K562 (cell line): ENCODE results near the gene TTC28. TPM values are rescaled to one million over a fixed set of nuclear protein-coding genes. Genes with fewer than 3 reads are reported as not detected.

Experiments used
- ETV1 ChIP-seq: fragments of 450-650 bp; conservative IDR thresholded peaks from 2 replicates; pipeline ENCODE4 v1.6.1; 2016; ENCODE audit warnings: missing genetic modification characterization, control low read depth, low read depth, missing compliant biosample characterization
- FOXJ2 ChIP-seq: fragments of 200-800 bp; sonication (Bioruptor generic); IDR thresholded peaks from 2 replicates; pipeline ENCODE4 v1.6.1; 2016; ENCODE audit warnings: missing genetic modification characterization, missing compliant biosample characterization
- GTF2F1 ChIP-seq: IDR thresholded peaks from 2 replicates; pipeline ENCODE4 v1.6.1; 2011; ENCODE audit warnings: low read depth, low read length, improper control_type of control experiment
- KLF6 ChIP-seq: fragments of 250-450 bp; sonication (Bioruptor Pico); IDR thresholded peaks from 2 replicates; pipeline ENCODE4 v1.4.0; 2020; ENCODE audit warnings: mild to moderate bottlenecking, moderate library complexity, borderline replicate concordance
- MAZ ChIP-seq, 2 experiments: fragments of 450-650 bp in 1 of 2; sonication (generic) in 1 of 2; formaldehyde crosslinking; IDR thresholded peaks in 1 of 2; conservative IDR thresholded peaks in 1 of 2; 2 replicates each; pipeline versions ENCODE4 v1.4.0 to v1.5.0; 2020; ENCODE audit warnings: mild to moderate bottlenecking in 1 of 2, missing genetic modification reagents in 1 of 2
- XRCC3 ChIP-seq: fragments of 450-650 bp; IDR thresholded peaks from 2 replicates; pipeline ENCODE4 v1.6.1; 2017; ENCODE audit warnings: mild to moderate bottlenecking, moderate library complexity
- ZNF282 ChIP-seq: sonication (generic); formaldehyde crosslinking; IDR thresholded peaks from 2 replicates; pipeline ENCODE4 v1.8.1; 2023; ENCODE audit warnings: missing genetic modification reagents
- ZNF444 ChIP-seq: fragments of 250-450 bp; sonication (Bioruptor Pico); IDR thresholded peaks from 2 replicates; pipeline ENCODE4 v1.4.0; 2020; ENCODE audit warnings: mild to moderate bottlenecking, moderate library complexity
- ZNF785 ChIP-seq: fragments of 250-450 bp; sonication (Bioruptor Pico); IDR thresholded peaks from 2 replicates; pipeline ENCODE4 v1.4.0; 2020; ENCODE audit warnings: mild to moderate bottlenecking
- polyA plus RNA-seq, 8 experiments: library from polyadenylated mRNA; depleted of rRNA in 4 of 8; stranded (reverse) in 5 of 8; unstranded in 3 of 8; fragments of >200 nt; fragmentation: Nextera tagmentation in 2 of 8; fragmentation: Illumina TruSeq in 1 of 8; extraction: Ambion mirVana in 2 of 8; extraction: Trizol in 1 of 8; gene quantifications; 2 replicates each; pipeline versions ENCODE4 v1.2.1 to v1.2.3, GENCODE V29; 2011 to 2014; ENCODE audit warnings: inconsistent platforms in 1 of 8, missing spikeins in 1 of 8
- total RNA-seq, 7 experiments: library from RNA; depleted of rRNA in 6 of 7; stranded (reverse); fragments of >200 nt in 6 of 7; fragmentation: Illumina TruSeq in 2 of 7; extraction: Trizol in 2 of 7; gene quantifications; 2 replicates each; pipeline versions ENCODE4 v1.2.1 to v1.2.3, GENCODE V29; 2011 to 2021; ENCODE audit warnings: low replicate concordance in 1 of 7
- TF ChIP-seq, protein P1 (sequence below), 2 experiments: fragments of 450-650 bp; IDR thresholded peaks; 2 replicates each; pipeline ENCODE4 v1.6.1; 2016
- TF ChIP-seq, protein P2 (sequence below), 2 experiments: fragments of 250-450 bp in 1 of 2; fragments of 450-650 bp in 1 of 2; sonication (Bioruptor Pico) in 1 of 2; IDR thresholded peaks; 2 replicates each; pipeline versions ENCODE4 v1.6.1 to v1.8.0; 2016 to 2021; ENCODE audit warnings: mild to moderate bottlenecking in 2 of 2, moderate library complexity in 2 of 2, missing compliant biosample characterization in 1 of 2, missing genetic modification characterization in 1 of 2

Gene TTC28
- total and polyA plus RNA-seq, 9 of the 15 experiments (the other 6 are each of a cell fraction or from before 2014, with no cell fraction given), result 0.22 to 10.7 (median 3.1) TPM

DNA sequence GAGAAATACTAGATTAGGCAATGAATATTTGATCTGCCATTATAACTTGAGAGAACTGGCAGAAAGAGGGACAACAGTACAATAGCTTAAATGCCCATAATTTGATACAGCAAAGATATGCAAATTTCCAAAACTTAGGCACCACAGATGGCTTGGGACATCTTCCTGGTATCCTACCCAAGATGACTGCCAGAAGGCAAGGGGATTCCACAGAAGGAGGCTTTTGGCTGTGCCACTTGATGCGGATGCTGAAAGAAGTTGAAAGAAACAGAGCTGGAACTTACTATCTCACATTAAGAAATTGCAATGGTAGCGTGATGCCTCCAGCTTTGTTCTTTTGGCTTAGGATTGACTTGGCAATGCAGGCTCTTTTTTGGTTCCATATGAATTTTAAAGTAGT lies 216.7 kb downstream of the TTC28 start (continued):
- TF ChIP-seq, protein P1, sequence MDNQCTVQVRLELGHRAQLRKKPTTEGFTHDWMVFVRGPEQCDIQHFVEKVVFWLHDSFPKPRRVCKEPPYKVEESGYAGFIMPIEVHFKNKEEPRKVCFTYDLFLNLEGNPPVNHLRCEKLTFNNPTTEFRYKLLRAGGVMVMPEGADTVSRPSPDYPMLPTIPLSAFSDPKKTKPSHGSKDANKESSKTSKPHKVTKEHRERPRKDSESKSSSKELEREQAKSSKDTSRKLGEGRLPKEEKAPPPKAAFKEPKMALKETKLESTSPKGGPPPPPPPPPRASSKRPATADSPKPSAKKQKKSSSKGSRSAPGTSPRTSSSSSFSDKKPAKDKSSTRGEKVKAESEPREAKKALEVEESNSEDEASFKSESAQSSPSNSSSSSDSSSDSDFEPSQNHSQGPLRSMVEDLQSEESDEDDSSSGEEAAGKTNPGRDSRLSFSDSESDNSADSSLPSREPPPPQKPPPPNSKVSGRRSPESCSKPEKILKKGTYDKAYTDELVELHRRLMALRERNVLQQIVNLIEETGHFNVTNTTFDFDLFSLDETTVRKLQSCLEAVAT (IDR thresholded peaks at IDR 0.05), result no peak
- no peak for TF ChIP-seq FOXJ2 (tag)
- TF ChIP-seq KLF6 (CRISPR knock-in tag), result no peak
- no peak for TF ChIP-seq ETV1 (tag)
- TF ChIP-seq ZNF444 (CRISPR knock-in tag), result no peak
- TF ChIP-seq ZNF282, result no peak
- TF ChIP-seq GTF2F1, result no peak
- TF ChIP-seq, protein P2, sequence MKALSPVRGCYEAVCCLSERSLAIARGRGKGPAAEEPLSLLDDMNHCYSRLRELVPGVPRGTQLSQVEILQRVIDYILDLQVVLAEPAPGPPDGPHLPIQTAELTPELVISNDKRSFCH (CRISPR knock-in tag; IDR thresholded peaks at IDR 0.05), result no peak
- TF ChIP-seq, protein P2 (tag; IDR thresholded peaks at IDR 0.05), result no peak
- no peak for TF ChIP-seq ZNF785 (CRISPR knock-in tag)
- no peak for TF ChIP-seq MAZ (CRISPR knock-in tag; conservative IDR thresholded peaks at IDR 0.05 in 1 of 2, IDR thresholded peaks at IDR 0.05 in 1 of 2)
- no peak for TF ChIP-seq XRCC3
